Transverse colon (tissue), 4 donors: ENCODE data around the gene CRY1. TPM values are rescaled to one million over a fixed set of nuclear protein-coding genes. Genes with fewer than 3 reads are reported as not detected.
A peak's percentile ranks its signal among the peaks of the same experiment; 100 is the strongest.
"Not testable (repeated sequence)": the region's sequence is repeated elsewhere in the genome, so short reads cannot be mapped to it uniquely, and the experiment has no call there.

ENCODE experiments used
- DNase-seq: peaks from one replicate; pipeline ENCODE4 v3.0.0-alpha.2; 2019
- H3K27ac ChIP-seq, 4 donors: fragments of 200-600 bp; sonication (generic); 2 replicates each; pipeline ENCODE4 v1.5.1; 2016 to 2018; ENCODE audit warnings: inconsistent platforms in 4 of 4
- H3K27me3 ChIP-seq: fragments of 200-600 bp; sonication (generic); 2 replicates; pipeline ENCODE4 v1.5.1; 2017; ENCODE audit warnings: inconsistent platforms
- H3K36me3 ChIP-seq, 4 donors: fragments of 200-600 bp; sonication (generic); 2 replicates each; pipeline ENCODE4 v1.5.1; 2017 to 2019; ENCODE audit warnings: inconsistent platforms in 4 of 4
- H3K4me1 ChIP-seq, 4 donors: fragments of 200-600 bp; sonication (generic); 2 replicates each; pipeline ENCODE4 v1.5.1; 2017 to 2020; ENCODE audit warnings: inconsistent platforms in 4 of 4
- H3K4me3 ChIP-seq, 4 donors: fragments of 200-600 bp; sonication (generic); 1 replicate in 1 of 4; 2 replicates in 3 of 4; pipeline versions ENCODE4 v1.5.1 to v1.6.1; 2017 to 2019; ENCODE audit warnings: inconsistent platforms in 4 of 4
- H3K9me3 ChIP-seq, 2 donors: fragments of 200-600 bp; sonication (generic); 2 replicates each; pipeline ENCODE4 v1.5.1; 2017 to 2019; ENCODE audit warnings: inconsistent platforms in 2 of 2
- CTCF ChIP-seq, 5 experiments: fragments of 200-600 bp in 3 of 5; fragments of 450-650 bp in 2 of 5; sonication (generic) in 3 of 5; IDR thresholded peaks; 1 replicate in 2 of 5; 2 replicates in 3 of 5; pipeline ENCODE4 v1.5.1; 2016 to 2017; ENCODE audit warnings: antibody characterized with exemption in 5 of 5, inconsistent platforms in 3 of 5, mild to moderate bottlenecking in 2 of 5, moderate library complexity in 1 of 5
- EP300 ChIP-seq: sonication (generic); formaldehyde crosslinking; IDR thresholded peaks from one replicate; pipeline ENCODE4 v1.6.1; 2017; ENCODE audit warnings: antibody characterized with exemption, low read depth
- POLR2A ChIP-seq: fragments of 450-650 bp; IDR thresholded peaks from one replicate; pipeline ENCODE4 v1.6.1; 2016; ENCODE audit warnings: antibody characterized with exemption, mild to moderate bottlenecking, moderate library complexity
- POLR2AphosphoS5 ChIP-seq, 3 donors: sonication (generic); formaldehyde crosslinking; IDR thresholded peaks; one replicate each; pipeline ENCODE4 v1.6.1; 2016; ENCODE audit warnings: antibody characterized with exemption in 3 of 3
- WGBS, 2 donors: methylation state at CpG; one replicate each; pipeline ENCODE4 v1.1.5; 2018; ENCODE audit warnings: low coverage in 1 of 2; 5-methylcytosine and 5-hydroxymethylcytosine counted together
- in situ Hi-C, 4 donors: fragments of 200-750 bp; cut with MboI; loops; one replicate each; pipeline versions ENCODE4 v1.15.0 to v1.15.1; 2017; ENCODE audit warnings: low sequenced_read_pairs in 3 of 4, low pct_ligation_motif_present in 1 of 4, low pct_unique_long_range_greater_than_20kb in 1 of 4
- intact Hi-C: fragments of 100-400 bp; cut with DNase I; formaldehyde crosslinking; loops from one replicate; pipeline ENCODE4 v1.15.1; 2023; ENCODE audit warnings: low total_unique reads
- total RNA-seq, 4 donors: library from RNA; depleted of rRNA; stranded (reverse); fragments of >200 nt; gene quantifications; one replicate each; pipeline ENCODE4 v1.1.0, GENCODE V29; 2016

Gene CRY1
- total RNA-seq, 4 donors from 2014 or later = 10.1 to 71.8 (median 21.0) TPM

GRCh38 chr12:107027636-107028053, 65.7 kb downstream of the CRY1 start:
- no peak for DNase-seq
- TF ChIP-seq POLR2AphosphoS5 (IDR thresholded peaks at IDR 0.05) (peak; percentile 62 to 71 (median 64)), EP300 (peak; percentile 80), POLR2A (peak; percentile 22), CTCF (IDR thresholded peaks at IDR 0.05) (no peak)
- intact Hi-C loops = no loop called here
- no peaks in the 10 kb centered on the region for H3K36me3 ChIP-seq
- peaks cover 4 to 44% (median 26%) of the 10 kb centered on the region in 4 donors for H3K4me1 ChIP-seq
- H3K27me3 ChIP-seq = no peaks in the 10 kb centered on the region
- no peak overlapping the region for H3K4me3 ChIP-seq
- peak overlapping the region; percentile 73 to 86 (median 77) for H3K27ac ChIP-seq
- in situ Hi-C loops = no loop called here
- no peaks in the 10 kb centered on the region for H3K9me3 ChIP-seq
- WGBS, 2 donors = 5% methylated on average over 2 of the region's 2 CpGs; no CpG with 5 or more reads in 1 of the 2 donors

DNA sequence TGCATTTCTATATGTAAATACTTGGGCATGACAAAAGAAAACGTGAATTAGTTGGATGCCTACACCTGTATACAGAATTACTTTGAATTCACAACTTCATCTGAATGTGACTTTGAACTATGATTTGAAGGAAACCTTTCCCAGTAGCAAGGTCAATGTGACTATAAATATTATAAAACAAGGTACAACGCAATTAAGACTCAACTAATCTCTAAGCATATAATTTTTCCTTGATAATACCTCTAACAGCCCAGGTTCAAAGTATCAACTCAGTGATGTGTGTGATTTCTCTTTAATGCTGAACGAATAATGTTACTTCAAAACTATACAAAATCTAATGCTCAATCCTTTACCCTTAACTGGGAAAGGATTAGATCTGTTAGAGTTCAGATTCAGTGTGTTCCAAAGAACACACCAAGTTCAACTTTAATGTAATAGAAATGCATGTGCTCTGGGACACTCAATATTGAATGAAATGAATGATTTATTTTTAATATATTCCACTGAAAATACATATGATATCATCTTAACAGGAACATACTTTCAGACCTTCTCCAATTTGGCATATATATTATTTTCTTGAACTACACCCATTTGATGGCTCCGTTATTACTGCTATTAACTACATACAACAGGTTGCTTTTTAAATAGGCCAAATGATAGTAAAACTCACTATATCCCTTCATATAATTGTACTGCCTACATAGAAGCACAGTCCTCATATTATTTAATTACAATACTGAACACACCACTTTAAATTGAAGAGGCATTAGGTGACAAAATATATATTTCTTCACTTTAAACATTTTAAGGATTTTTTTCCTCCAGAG, 66.3 kb downstream of the CRY1 start:
- Histone ChIP-seq H3K27ac (peak overlapping the region; percentile 73 to 86 (median 77)), H3K27me3 (no peaks in the 10 kb centered on the region), H3K4me3 (no peak overlapping the region), H3K9me3 (no peaks in the 10 kb centered on the region), H3K4me1 (peaks cover 4 to 44% (median 26%) of the 10 kb centered on the region in 4 donors), H3K36me3 (no peaks in the 10 kb centered on the region)
- no peak for DNase-seq
- intact Hi-C loops (no loop called here), in situ Hi-C loops (no loop called here)
- TF ChIP-seq POLR2A (no peak), CTCF (IDR thresholded peaks at IDR 0.05) (no peak), POLR2AphosphoS5 (IDR thresholded peaks at IDR 0.05) (no peak), EP300 (no peak)
- WGBS, 2 donors = 35 to 37% methylated on average over 4 of the region's 4 CpGs

- H3K9me3 ChIP-seq, DNase-seq, H3K4me3 ChIP-seq, intact Hi-C loops, in situ Hi-C loops, H3K27me3 ChIP-seq, H3K36me3 ChIP-seq: not testable (repeated sequence)
- H3K4me1 ChIP-seq = peaks cover 4 to 41% (median 26%) of the 10 kb centered on the region in 4 donors
- peak overlapping the region; percentile 73 to 86 (median 77) for H3K27ac ChIP-seq
Observed at GRCh38 chr12:107026356-107026755, 67.0 kb downstream of the CRY1 start.

DNA sequence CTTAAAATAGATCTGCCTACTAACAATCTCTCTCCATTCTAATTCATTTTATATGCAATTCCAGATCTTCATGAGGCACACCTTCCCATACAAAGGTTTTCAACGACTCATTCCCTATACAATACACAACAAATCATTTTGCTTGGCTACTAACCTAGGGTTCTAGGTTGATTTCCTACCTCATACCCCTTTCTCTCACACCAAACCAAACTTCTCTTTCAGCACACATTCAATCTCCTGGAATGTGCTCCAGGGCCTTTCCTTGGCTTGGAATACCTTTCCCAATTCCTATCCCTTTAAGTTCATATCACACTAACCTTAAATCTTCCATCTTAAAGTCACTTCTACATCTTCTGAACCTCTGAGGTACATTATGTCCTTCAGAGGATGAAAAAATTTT, 67.7 kb downstream of the CRY1 start:
- 62 to 80% methylated on average over 1 of the region's 1 CpG for WGBS, 2 donors
- intact Hi-C loops (no loop called here), in situ Hi-C loops (no loop called here)
- no peaks in the 10 kb centered on the region for H3K36me3 ChIP-seq
- H3K27me3 ChIP-seq = no peaks in the 10 kb centered on the region
- no peaks in the 10 kb centered on the region for H3K9me3 ChIP-seq
- peaks cover 4 to 34% (median 24%) of the 10 kb centered on the region in 4 donors for H3K4me1 ChIP-seq
- no peak for DNase-seq
- H3K27ac ChIP-seq = peak overlapping the region in 1 of 4 donors; percentile 23
- TF ChIP-seq POLR2AphosphoS5 (IDR thresholded peaks at IDR 0.05) (no peak), EP300 (no peak), CTCF (IDR thresholded peaks at IDR 0.05) (no peak), POLR2A (no peak)
- no peak overlapping the region for H3K4me3 ChIP-seq
